Skeletal muscle satellite cell (primary cell): ENCODE results near the gene LRRC74A.
"Not testable (repeated sequence)": the region's sequence is repeated elsewhere in the genome, so short reads cannot be mapped to it uniquely, and the experiment has no call there.

ENCODE experiments used
- H3K27me3 ChIP-seq: 2 replicates; pipeline ENCODE4 v1.7.0; 2013; ENCODE audit warnings: low read length; ENCODE audit not compliant: control insufficient read depth, insufficient read depth
- H3K36me3 ChIP-seq: 2 replicates; pipeline ENCODE4 v1.7.0; 2013; ENCODE audit warnings: mild to moderate bottlenecking, control low read depth, low read length; ENCODE audit not compliant: insufficient read depth
- H3K4me1 ChIP-seq: 2 replicates; pipeline ENCODE4 v1.7.0; 2013; ENCODE audit warnings: low read length; ENCODE audit not compliant: control insufficient read depth, insufficient read depth
- H3K4me2 ChIP-seq: 2 replicates; pipeline ENCODE4 v1.7.0; 2013; ENCODE audit warnings: mild to moderate bottlenecking, low read length
- H3K4me3 ChIP-seq: 2 replicates; pipeline ENCODE4 v1.7.0; 2013; ENCODE audit warnings: low read length
- H3K9ac ChIP-seq: 2 replicates; pipeline ENCODE4 v1.7.0; 2013; ENCODE audit warnings: mild to moderate bottlenecking, low read depth, low read length, moderate library complexity
- H3K9me3 ChIP-seq: replicated peaks from 2 replicates; pipeline ENCODE4 v1.7.0; 2013; ENCODE audit warnings: mild to moderate bottlenecking, control low read depth, low read length

LRRC74A gene

DNA sequence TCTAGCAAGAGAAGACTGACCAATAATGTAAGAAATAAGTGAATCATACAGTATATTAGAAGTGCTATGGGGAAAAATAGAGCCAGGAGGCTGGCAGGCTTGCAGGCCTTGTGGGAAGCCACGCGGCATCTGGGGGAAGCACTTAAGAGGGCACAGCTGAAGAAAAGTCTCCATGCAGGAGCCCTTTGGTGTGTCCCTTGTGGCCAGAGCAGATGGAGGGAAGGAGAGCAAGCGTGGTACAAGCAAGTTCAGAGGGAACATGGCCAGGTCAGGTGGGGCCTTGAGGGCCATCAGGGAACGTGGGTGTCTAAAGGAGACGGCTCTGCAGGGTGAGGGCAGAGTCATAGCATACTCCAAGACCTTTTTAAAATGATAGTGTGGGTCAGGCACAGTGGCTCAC lies 51.7 kb downstream of the LRRC74A start:
- Histone ChIP-seq H3K27me3 (peaks cover 40% of the 10 kb centered on the region), H3K9me3 (no peaks in the 10 kb centered on the region), H3K36me3 (no peaks in the 10 kb centered on the region), H3K4me2 (no peak overlapping the region), H3K4me3 (no peak overlapping the region), H3K4me1 (no peaks in the 10 kb centered on the region), H3K9ac (no peak overlapping the region)

DNA sequence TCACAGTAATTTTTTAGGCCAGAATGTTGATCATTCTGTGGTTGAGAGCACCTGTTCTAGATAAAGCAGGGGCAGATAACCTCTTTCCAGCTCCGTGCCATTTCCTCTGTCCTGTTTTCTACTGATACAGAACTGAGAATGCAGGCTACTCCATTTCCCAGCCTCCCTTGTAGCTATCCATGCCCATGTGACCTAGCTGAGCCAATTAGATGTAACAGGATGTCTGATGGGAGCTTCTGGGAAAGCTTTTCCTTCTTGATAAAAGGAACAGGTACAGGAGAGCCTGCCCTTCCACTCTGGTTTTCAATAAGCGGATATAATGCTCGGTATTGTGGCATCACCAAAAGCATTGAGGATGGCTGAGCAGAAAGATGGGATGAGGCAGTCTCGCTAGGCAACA lies 54.2 kb downstream of the LRRC74A start:
- Histone ChIP-seq H3K9ac (no peak overlapping the region), H3K27me3 (peaks cover 40% of the 10 kb centered on the region), H3K4me3 (no peak overlapping the region), H3K36me3 (no peaks in the 10 kb centered on the region), H3K9me3 (no peaks in the 10 kb centered on the region), H3K4me2 (no peak overlapping the region), H3K4me1 (no peaks in the 10 kb centered on the region)

DNA sequence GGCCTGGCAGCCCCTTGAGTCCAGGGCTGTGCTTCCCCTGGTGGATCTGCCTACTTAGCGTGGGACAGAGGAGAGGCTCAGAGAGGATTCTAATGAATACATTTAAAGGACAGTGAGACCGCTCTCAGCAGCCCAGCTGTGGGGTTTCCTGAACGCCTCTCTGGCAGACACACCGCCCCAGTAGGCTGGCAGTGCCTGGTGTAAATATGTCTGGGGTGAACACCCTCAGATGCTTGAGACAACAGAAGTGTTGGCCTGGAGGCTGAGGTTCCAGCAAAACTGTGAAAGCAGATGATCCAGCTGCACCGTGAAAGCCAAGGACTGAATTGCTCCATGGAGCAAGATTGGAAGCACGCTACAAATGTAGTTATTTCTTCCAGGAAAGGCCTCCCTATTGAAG lies 55.1 kb downstream of the LRRC74A start:
- Histone ChIP-seq H3K9me3 (no peaks in the 10 kb centered on the region), H3K36me3 (no peaks in the 10 kb centered on the region), H3K27me3 (peaks cover 46% of the 10 kb centered on the region), H3K4me3 (no peak overlapping the region), H3K9ac (no peak overlapping the region), H3K4me1 (no peaks in the 10 kb centered on the region), H3K4me2 (no peak overlapping the region)

DNA sequence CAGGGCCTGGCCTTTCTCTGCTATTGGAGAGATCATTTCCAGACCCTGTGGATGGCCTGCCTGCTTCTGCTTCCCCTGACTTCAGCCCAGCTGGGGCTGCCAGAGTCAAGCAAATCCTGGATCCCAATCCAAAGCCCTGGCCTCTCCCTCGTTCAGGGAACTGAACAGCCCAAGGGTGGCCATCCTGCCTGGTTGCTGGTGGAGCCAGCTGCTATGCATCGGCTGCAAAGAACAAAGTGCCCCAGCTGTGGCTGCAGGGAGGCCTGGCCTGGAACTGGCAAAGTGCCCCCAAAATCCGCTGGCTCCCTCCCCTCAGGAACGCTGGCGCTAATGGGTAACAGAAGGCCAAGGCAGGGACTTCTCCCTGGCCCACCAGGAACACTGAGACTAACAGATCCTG lies 56.4 kb downstream of the LRRC74A start:
- Histone ChIP-seq H3K4me3 (no peak overlapping the region), H3K9me3 (no peaks in the 10 kb centered on the region), H3K4me2 (no peak overlapping the region), H3K4me1 (no peaks in the 10 kb centered on the region), H3K36me3 (no peaks in the 10 kb centered on the region), H3K9ac (no peak overlapping the region), H3K27me3 (peaks cover 53% of the 10 kb centered on the region)

DNA sequence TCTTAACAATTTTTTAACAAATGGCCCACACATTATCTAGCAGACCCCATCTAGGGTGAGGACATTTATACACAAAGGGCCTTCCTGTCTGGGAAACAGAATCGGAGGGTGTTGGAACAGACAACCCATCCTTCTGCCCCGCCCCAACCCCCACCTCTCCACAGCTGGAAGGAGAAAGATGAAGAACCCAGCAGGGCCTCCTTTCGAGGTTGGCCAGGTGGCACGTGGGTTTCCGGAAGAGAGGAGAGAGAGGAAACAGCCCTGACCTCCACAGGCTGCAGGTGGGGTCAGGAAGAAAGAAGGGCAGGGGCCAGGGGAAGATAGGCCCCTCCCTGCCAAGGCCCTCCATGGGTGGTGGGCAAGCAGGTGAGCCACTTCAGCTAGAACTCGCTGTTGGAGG lies 57.2 kb downstream of the LRRC74A start:
- Histone ChIP-seq H3K27me3 (peaks cover 53% of the 10 kb centered on the region), H3K9me3 (no peaks in the 10 kb centered on the region), H3K4me3 (no peak overlapping the region), H3K36me3 (no peaks in the 10 kb centered on the region), H3K4me2 (no peak overlapping the region), H3K4me1 (no peaks in the 10 kb centered on the region), H3K9ac (no peak overlapping the region)

DNA sequence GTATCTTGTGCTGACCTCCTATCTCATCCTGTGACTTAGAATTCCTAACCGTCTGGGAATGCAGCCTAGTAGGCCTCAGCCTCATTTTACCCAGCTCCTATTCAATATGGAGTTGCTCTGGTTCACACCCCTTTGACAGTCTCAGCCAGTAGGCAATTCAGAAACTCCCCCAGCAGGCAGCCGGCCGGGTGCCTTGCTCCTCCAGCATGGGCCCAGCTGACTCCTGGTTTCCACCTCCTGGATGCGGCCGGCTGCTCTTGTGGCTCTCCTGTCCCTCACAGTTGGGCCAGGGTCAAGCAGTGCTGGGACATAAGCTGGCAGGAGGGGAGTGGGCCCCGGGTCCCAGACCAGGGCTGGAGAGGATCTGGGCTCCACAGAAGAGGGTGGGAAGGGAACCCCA lies 58.2 kb downstream of the LRRC74A start:
- Histone ChIP-seq H3K4me1 (no peaks in the 10 kb centered on the region), H3K4me2 (no peak overlapping the region), H3K27me3 (peaks cover 49% of the 10 kb centered on the region), H3K9me3 (no peaks in the 10 kb centered on the region), H3K4me3 (no peak overlapping the region), H3K36me3 (no peaks in the 10 kb centered on the region), H3K9ac (no peak overlapping the region)

DNA sequence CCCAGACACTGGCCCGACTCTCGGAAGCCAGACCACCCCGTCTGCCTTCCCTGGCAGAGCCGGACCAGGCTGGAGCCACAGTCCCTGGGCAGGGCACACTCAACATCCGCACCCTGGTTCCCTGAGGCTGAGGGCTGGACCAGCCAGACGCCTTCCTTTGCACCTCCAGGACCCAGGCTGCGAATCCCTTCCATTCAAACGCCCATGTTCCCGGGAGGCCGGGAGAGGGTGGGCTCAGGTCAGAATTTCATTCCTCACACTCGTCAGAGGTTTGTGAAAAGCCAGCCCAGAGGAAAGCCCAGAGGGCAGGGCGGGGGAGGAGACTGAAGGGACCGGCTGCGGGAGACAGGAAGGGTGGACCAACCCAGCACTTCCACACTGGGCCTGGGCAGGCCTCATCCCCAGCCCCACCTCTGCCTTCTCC lies 58.7 kb downstream of the LRRC74A start:
- Histone ChIP-seq H3K4me3 (no peak overlapping the region), H3K4me1 (no peaks in the 10 kb centered on the region), H3K9me3 (no peaks in the 10 kb centered on the region), H3K4me2 (no peak overlapping the region), H3K36me3 (no peaks in the 10 kb centered on the region), H3K27me3 (peaks cover 49% of the 10 kb centered on the region), H3K9ac (no peak overlapping the region)

DNA sequence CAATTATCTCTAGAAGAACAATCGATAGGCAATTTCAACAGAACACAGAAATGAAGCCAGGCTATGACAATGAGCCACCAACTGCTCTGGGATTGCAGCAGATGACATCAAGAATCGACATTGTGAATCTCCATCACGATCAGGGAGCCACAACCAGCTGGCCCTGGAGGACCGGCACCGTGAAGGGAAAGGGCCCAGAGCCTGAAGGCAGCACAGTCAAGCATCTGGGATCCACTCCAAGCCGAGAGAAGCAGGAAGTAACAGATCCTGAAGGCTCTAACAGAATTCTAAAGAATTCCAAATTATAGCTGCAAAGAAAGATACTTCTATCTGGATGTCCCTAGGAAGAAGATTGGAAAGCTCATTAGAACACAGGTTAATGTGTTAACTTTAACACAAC lies 61.0 kb downstream of the LRRC74A start:
- Histone ChIP-seq H3K4me2 (no peak overlapping the region), H3K4me3 (no peak overlapping the region), H3K4me1 (no peaks in the 10 kb centered on the region), H3K9me3 (peaks cover under 1% of the 10 kb centered on the region), H3K27me3 (peaks cover 28% of the 10 kb centered on the region), H3K36me3 (no peaks in the 10 kb centered on the region), H3K9ac (no peak overlapping the region)

DNA sequence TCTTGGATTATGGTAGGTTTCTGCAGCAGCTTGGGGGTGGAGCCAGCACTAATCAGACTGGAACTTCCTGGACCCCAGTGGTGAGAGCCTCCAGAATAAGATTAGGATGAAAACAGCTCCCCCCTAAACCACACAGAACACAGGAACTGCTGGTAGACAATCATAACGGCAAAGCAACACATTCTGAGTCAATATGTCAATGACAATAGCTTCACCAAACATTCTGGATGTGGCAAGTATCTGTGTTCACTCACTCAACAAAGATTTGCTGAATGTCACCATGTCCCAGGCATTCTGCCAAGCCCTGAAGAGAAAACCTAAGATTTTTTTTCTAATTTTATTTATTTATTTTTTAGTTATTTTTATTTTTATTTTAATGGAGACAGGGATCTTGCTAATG lies 65.2 kb downstream of the LRRC74A start:
- H3K4me1 ChIP-seq: no peaks in the 10 kb centered on the region
- no peak overlapping the region for H3K4me2 ChIP-seq
- H3K4me3 ChIP-seq: no peak overlapping the region
- peaks cover 6% of the 10 kb centered on the region for H3K9me3 ChIP-seq
- H3K36me3 ChIP-seq: no peaks in the 10 kb centered on the region
- H3K27me3 ChIP-seq: peaks cover 7% of the 10 kb centered on the region
- no peak overlapping the region for H3K9ac ChIP-seq

DNA sequence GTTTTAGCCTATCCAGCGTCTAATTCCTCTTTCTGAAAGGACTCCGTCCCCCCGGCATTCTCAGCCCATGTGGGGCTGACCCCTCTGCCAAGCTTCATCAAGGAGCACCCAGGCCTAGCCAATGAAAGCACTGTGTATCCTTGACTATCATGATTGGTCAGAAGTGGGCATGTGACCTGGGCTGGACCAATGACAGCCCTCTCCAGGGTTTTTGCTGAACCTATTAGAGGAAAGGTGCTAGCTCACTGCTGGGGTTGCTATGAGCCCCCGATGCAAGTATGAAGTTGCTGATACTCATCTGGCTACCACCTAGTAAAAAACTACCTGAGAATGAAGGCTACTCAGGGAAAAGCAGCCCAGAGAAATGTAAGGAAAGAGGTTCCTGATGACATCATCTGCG lies 68.1 kb downstream of the LRRC74A start:
- no peak overlapping the region for H3K4me2 ChIP-seq
- no peak overlapping the region for H3K9ac ChIP-seq
- no peaks in the 10 kb centered on the region for H3K27me3 ChIP-seq
- H3K9me3 ChIP-seq: peaks cover 6% of the 10 kb centered on the region
- H3K36me3 ChIP-seq: no peaks in the 10 kb centered on the region
- no peaks in the 10 kb centered on the region for H3K4me1 ChIP-seq
- no peak overlapping the region for H3K4me3 ChIP-seq

DNA sequence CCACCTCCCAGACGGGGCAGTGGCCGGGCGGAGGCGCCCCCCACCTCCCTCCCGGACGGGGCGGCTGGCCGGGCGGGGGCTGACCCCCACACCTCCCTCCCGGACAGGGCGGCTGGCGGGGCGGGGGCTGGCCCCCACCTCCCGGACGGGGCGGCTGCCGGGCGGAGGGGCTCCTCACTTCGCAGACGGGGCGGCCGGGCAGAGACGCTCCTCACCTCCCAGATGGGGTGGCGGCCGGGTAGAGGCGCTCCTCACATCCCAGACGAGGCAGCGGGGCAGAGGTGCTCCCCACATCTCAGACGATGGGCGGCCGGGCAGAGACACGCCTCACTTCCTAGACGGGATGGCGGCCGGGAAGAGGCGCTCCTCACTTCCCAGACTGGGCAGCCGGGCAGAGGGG lies 71.8 kb downstream of the LRRC74A start:
- H3K27me3 ChIP-seq, H3K9me3 ChIP-seq, H3K9ac ChIP-seq, H3K4me2 ChIP-seq, H3K36me3 ChIP-seq, H3K4me3 ChIP-seq: not testable (repeated sequence)
- peaks cover 12% of the 10 kb centered on the region for H3K4me1 ChIP-seq

DNA sequence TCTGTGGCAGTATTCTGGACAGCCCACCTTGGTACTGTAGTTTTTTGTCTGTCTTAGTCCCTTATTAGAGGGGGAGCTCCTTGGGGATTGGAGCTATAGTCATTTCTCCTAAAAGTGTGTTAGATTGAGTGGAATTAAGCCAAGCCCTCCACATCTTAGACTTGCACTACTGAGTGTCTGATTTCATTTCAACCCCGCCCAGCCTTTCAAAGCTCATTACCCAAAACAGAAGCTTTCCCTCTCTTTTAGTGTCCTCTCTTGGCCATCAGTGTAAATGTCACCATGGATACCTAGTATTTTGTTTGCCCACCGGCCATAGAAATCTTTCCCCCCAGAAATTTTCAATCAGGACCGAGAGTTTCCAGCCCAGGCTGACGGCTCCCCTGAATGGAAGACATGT lies 74.5 kb downstream of the LRRC74A start:
- Histone ChIP-seq H3K4me3 (no peak overlapping the region), H3K4me1 (peaks cover 37% of the 10 kb centered on the region), H3K36me3 (no peaks in the 10 kb centered on the region), H3K9ac (no peak overlapping the region), H3K27me3 (no peaks in the 10 kb centered on the region), H3K9me3 (no peaks in the 10 kb centered on the region), H3K4me2 (no peak overlapping the region)
